ENCODE results near the gene ASMTL.

The ASMTL gene

DNA sequence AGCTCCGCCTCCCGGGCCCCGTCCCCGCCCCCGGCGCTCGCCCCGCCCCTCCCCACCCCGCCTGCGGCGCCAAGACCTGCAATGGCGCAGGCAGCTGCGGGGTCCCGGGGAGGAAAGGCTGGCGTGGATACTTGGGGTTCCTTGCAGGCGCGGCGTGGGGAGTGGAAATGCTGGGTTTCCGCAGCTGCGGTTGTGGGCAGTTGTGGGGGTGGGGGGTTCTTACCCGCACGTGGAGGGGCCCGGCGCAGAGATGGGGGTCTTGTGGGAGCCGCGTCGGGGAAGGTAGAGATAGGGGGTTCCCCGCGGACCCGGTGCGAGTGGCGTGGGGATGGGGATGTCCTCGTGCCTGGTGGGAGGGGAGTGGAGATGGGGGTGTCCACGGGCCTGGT is 680 bp upstream of the ASMTL start:
- no peak for DNase-seq

- DNase-seq, result peak; percentile 26
These were observed 821 bp downstream of the ASMTL start for GRCh38 chrX:1451661-1452515.

DNA sequence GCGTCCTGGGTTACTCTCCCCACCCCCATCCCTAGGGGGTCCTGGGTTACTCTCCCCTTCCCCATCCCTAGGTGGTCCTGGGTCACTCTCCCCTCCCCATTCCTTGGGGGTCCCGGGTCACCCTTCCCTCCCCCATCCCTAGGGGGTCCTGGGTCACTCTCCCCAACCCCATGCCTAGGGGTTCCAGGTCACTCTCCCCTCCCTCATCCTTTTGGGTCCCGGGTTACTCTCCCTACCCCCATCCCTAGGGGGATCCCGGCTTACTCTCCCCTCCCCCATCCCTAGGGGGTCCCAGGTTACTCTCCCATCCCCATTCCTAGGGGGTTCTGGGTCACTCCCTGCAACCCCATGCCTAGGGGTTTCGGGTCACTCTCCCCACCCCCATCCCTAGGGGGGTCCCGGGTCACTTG is 1.5 kb downstream of the ASMTL start:
- DNase-seq, result no peak

GRCh38 chrX:1450361-1451161 is 2.1 kb downstream of the ASMTL start:
- no peak for DNase-seq

DNA sequence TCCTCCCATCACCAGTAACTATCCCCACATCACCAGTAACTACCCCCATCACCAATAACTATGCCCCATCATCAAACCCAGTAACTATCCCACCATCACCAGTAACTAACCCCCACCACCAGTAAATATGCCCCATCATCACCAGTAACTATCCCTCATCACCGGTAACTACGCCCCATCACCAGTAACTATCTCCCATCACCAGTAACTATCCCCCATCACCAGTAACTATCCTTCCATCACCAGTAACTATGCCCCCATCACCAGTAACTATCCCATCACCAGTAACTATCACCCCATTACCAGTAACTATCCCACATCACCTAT is 2.9 kb downstream of the ASMTL start:
- no peak for DNase-seq

GRCh38 chrX:1449036-1449822 is 3.5 kb downstream of the ASMTL start:
- DNase-seq, result peak; percentile 2

- DNase-seq, result peak; percentile 0
These were observed 4.1 kb downstream of the ASMTL start for GRCh38 chrX:1448573-1449001.

GRCh38 chrX:1447969-1448572 is 4.6 kb downstream of the ASMTL start:
- DNase-seq, result peak; percentile 0

DNA sequence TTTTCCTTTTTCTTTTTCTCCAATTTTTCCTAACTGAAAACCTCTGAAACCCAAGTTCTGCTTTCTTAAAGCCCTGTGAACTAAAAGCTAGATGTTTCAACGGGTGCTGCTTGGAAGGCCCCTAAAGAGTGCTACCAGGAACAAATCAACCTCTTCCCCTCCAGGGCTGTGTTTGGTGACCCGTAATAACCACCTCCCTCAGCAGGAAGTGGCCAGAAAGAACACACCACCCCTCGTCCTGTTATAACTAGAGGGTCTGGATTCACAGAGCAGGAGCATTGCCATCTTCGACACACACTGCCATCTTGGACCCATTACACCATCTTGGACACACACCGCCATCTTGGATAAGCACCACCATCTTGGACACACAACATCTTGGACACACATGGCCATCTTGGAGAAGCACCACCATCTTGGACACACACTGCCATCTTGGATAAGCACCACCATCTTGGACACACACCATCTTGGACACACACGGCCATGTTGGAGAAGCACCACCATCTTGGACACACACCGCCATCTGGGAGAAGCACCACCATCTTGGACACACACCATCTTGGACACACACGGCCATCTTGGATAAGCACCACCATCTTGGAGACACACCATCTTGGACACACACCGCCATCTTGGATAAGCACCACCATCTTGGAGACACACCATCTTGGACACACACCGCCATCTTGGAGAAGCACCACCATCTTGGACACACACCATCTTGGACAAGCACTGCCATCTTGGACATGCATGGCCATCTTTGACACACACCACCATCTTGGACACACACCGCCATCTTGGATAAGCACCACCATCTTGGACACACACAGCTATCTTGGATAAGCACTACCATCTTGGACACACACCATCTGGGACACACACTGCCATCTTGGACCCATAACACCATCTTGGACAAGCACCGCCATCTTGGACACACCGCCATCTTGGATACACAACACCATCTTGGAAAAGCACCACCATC is 5.4 kb downstream of the ASMTL start:
- peak; percentile 0 for DNase-seq

DNA sequence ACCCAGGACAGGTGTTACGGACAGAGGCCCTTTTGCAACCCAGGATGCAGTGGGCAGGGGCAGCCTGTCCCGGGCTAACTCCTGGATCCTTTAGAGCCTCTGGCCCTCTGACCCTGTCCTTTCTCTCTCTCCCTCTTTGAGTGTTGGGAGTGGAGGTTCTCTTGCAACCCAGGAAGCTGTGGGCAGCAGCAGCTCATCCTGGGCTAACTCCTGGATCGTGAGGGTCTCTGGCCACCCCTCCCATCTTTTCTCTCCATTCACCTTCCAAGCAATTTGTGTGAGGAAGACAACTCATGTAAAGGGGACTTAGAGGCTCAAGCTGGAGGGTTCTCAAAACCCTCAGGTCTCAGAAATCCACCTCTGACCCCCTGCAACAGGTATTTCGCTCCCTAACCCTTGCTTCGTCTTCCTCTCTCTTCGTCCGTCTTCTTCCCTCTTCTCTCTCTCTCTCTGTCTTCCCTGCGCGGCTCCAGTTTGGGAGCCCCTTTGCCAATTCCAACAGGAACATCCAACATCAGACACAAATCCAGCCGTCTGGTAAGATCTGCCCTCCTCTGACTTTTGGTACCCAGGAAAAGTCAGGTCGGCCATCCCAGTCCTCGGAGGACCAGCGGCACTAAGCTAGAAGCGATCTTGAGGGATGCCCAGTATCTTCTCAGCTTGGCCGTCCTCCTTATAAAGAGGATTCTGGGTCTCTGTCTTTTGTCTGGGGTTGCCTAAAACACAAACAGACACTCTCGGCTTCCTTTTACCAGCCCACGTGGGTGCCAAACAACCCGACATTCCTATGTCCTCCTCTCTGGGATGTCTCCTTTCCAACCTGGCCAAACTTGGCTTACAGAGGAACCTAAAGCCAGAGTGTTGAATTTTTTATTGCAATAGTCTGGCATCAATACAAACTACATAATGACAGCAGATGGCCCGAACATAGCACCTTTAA is 7.9 kb downstream of the ASMTL start:
- no peak for DNase-seq

DNA sequence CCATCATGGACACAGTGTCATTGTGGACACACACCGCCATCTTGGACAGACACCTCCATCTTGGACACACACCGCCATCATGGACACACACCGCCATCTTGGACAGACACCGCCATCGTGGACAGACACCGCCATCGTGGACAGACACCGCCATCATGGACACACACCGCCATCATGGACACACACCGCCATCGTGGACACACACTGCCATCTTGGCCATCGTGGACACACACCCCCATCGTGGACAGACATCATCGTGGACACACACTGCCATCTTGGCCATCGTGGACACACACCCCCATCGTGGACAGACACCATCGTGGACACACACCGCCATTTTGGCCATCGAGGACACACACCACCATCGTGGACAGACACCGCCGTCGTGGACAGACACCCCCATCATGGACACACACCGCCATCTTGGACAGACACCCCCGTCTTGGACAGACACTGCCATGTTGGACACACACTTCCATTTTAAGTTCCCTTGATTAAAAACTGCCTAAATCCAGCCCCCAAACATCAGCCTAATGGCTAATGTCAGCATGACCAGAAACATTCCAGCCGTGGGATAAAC is 9.1 kb downstream of the ASMTL start:
- no peak for DNase-seq

DNA sequence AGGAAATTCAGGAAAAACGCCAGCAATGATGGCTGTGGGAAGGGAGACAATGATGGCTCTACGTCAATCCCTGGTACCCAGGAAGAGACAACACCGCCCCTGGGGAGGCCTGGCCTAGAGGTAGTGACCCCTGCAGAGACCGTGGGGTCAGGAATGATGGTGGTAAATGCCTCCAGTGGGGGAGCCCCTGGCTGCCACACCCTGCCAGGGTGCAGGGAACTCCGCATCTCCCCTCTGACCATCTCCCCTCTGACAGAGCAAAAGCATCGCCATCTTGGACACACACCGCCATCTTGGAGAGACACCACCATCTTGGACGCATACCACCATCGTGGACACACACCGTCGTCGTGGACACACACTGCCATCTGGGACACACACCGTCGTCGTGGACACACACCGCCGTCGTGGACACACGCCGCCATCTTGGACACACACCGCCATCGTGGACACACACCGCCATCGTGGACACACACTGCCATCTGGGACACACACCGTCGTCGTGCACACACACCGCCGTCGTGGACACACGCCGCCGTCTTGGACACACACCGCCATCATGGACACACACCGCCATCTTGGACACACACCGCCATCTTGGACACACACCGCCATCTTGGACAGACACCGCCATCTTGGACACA is 9.9 kb downstream of the ASMTL start:
- no peak for DNase-seq

DNA sequence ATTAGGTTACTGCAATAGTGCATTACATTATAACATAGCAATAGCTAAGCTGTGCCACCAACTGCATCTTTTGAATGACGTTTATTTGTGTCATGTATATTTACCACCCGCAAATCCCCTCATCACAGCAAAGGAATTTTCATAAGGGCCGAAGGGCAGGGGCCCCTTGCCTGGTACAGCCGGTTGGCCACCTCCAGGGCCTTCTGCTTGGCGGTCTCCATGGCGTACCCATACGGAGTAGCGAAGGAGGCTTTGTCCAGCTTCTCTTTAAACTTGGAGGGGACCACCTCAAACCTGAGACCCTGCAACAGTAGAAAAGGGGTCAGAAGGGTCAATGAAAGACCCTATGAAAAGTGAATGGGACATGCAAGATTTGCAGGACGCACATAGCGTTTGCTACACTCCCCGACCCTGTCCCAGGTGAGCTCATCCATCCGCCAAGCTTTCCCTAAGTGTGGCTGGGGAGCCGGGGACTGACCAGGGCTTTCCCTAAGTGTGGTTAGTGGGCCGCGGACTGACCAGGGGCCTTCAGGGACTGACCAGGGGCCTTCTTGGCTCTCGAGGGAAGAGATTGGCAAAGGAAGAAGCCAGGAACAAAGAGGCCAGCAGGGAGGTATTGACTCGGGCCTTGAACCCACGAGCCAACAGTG is 10.6 kb downstream of the ASMTL start:
- DNase-seq, result no peak

DNA sequence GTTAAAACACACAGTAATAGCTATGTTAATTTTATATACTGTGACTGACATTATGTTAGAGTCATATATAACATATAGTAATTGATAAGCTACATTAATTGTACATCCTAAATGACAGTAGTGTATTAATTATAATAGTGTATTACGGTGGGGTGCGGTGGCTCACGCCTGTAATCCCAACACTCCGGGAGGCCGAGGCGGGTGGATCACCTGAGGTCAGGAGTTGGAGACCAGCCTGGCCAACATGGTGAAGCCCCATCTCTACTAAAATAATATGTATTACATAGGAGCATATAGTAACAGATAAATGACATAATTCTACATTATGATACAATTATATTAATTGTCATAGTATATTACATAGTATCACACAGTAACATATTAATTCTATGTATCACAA is 12.2 kb downstream of the ASMTL start:
- DNase-seq, result no peak

DNA sequence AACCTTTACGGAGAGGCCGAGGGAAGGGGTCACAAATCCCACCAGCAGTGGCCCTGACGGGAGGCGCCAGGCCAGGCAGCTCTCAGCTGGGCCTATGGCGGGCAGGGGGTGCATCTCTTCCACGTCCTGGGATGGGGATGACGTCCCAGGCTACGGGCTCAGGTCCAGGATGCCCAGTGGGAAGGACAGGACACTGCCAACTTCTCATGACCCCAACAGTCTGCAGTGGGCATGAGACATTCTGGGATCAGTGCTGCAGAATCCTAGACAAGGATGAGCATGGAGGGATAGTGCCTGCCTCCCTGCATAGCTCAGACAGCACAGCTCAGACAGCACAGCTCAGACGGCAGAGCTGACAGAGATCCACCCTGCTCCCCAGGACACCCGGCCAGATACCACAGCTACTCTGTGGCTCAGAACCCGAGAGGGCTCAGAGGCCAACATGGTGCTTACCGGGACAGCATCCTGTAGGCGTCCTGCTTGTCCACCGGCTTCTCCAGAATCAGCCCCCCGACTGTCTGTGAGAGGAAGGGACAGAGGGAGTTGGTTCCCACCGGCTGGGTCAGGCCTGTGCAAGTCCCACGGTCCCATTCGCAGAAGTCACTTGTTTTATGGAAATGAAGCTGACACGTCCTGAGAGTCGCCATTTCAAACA is 17.3 kb downstream of the ASMTL start:
- DNase-seq, result no peak

DNA sequence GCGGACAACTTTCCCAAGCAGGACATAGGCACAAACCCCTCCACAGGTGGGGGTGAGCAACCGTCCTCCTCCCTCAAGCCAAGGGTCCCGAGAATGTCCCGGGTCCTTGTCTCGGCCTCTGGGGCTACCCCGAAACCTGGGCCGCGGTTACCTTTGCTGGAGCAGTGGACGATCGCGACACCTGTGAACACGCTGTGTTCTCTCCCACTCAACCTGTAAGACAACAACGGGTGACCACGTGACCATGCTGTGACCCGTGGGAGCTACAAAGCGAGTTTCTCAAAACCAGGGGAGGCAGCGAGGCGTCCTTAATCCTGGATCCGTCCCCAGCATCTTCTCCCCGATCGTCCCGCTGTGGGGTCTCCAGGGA is 17.9 kb downstream of the ASMTL start:
- no peak for DNase-seq

DNA sequence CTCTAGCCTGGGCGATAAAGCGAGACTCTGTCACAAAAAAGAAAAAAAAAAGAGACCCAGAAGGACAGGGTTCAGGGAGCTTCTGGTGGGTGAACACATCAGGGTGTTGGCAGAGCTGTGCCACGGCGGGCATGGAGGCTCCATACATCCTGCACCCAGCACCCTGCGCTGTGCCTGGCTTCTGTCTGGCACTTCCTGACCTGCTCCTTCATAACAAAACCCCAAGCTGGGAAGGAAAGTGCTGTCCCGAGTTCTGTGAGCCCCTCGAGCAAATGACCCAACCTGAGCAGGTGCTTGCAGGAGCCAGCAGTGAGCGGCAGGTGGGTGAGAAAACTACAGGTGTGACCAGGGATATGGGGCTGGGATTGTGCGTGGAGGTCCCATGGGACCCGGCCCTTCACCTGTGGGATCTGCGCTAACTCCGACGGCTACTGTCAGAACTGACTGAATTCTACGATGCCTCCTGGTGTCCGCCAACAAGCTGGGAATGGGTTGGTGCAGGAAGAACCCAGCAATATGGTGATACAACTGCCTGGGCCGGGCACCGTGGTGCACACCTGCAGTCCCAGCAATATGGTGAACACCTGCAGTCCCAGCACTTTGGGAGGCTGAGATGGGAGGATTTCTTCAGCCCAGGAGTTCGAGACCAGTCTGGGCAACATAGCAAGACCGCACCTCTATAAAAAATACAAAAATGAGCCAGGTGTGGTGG is 18.9 kb downstream of the ASMTL start:
- no peak for DNase-seq

DNA sequence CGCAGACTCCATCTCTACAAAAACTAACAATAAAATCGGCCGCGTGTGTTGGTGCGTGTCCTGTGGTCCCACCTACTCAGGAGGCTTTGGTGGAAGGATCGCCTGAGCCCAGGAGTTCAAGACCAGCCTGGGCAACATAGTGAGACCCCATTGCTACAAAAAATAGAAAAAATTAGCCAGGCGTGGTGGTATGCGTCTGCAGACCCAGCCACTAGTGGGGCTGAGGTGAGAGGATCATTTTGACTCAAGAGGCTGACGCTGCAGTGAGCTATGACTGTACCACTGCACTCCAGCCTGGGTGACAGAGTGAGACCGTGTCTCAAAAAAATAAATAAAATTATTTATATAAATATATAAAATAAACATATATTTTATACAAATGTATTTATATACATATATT is 22.3 kb downstream of the ASMTL start:
- no peak for DNase-seq

Measured in stimulated activated CD4-positive, alpha-beta T cell treated with anti-CD3 and anti-CD28 coated beads, Interleukin-1b, Interleukin-23, amount 100 ng/mL, for 48 hours (primary cell).